GM23248 (cell line): ENCODE measurements around the gene TMEM115. TPM values are rescaled to one million over a fixed set of nuclear protein-coding genes. Genes with fewer than 3 reads are reported as not detected.

Experiments
- DNase-seq: peaks from one replicate; pipeline ENCODE4 v3.0.0-alpha.2; 2015
- H2AFZ ChIP-seq: fragments of 200-600 bp; sonication (generic); 2 replicates; pipeline ENCODE4 v1.6.1; 2016; ENCODE audit warnings: antibody characterized with exemption
- H3F3A ChIP-seq: fragments of 200-600 bp; sonication (generic); 2 replicates; pipeline ENCODE4 v1.6.1; 2016; ENCODE audit warnings: mild to moderate bottlenecking, antibody characterized with exemption, mixed run types; ENCODE audit not compliant: insufficient read depth
- H3K27ac ChIP-seq: fragments of 200-600 bp; sonication (generic); 2 replicates; pipeline ENCODE4 v1.5.1; 2016; ENCODE audit warnings: mild to moderate bottlenecking
- H3K27me3 ChIP-seq: fragments of 200-600 bp; sonication (generic); replicated peaks from 2 replicates; pipeline ENCODE4 v1.6.1; 2016; ENCODE audit warnings: mild to moderate bottlenecking; ENCODE audit not compliant: insufficient read depth
- H3K36me3 ChIP-seq: fragments of 200-600 bp; sonication (generic); 2 replicates; pipeline ENCODE4 v1.6.1; 2016; ENCODE audit warnings: low read depth, mild to moderate bottlenecking
- H3K4me1 ChIP-seq: fragments of 200-600 bp; sonication (generic); 2 replicates; pipeline ENCODE4 v1.6.1; 2016; ENCODE audit warnings: mild to moderate bottlenecking; ENCODE audit not compliant: insufficient read depth
- H3K4me2 ChIP-seq: fragments of 200-600 bp; sonication (generic); one replicate; pipeline ENCODE4 v1.6.1; 2016; ENCODE audit warnings: mild to moderate bottlenecking; ENCODE audit not compliant: unreplicated experiment
- H3K4me3 ChIP-seq: fragments of 200-600 bp; sonication (generic); 2 replicates; pipeline ENCODE4 v1.5.1; 2016; ENCODE audit warnings: mild to moderate bottlenecking
- H3K79me2 ChIP-seq: fragments of 200-600 bp; sonication (generic); 2 replicates; pipeline ENCODE4 v1.6.1; 2016; ENCODE audit warnings: mild to moderate bottlenecking; ENCODE audit not compliant: insufficient read depth
- H3K9ac ChIP-seq: fragments of 200-600 bp; sonication (generic); 2 replicates; pipeline ENCODE4 v1.6.1; 2016; ENCODE audit warnings: mild to moderate bottlenecking
- H3K9me2 ChIP-seq: fragments of 200-600 bp; sonication (generic); 2 replicates; pipeline ENCODE4 v1.6.1; 2016; ENCODE audit warnings: mixed run types, mild to moderate bottlenecking, moderate library complexity; ENCODE audit not compliant: insufficient read depth
- H3K9me3 ChIP-seq: fragments of 200-600 bp; sonication (generic); one replicate; pipeline ENCODE4 v1.6.1; 2017; ENCODE audit warnings: low read depth
- H4K20me1 ChIP-seq: fragments of 200-600 bp; sonication (generic); 2 replicates; pipeline ENCODE4 v1.6.0; 2016; ENCODE audit not compliant: insufficient read depth
- EZH2 ChIP-seq: fragments of 200-600 bp; sonication (generic); IDR thresholded peaks from 2 replicates; pipeline ENCODE4 v1.6.1; 2018; ENCODE audit warnings: antibody characterized with exemption, mild to moderate bottlenecking; ENCODE audit not compliant: insufficient read depth, poor library complexity, severe bottlenecking
- EZH2phosphoT487 ChIP-seq: fragments of 200-600 bp; sonication (generic); IDR thresholded peaks from 2 replicates; pipeline ENCODE4 v1.6.1; 2018; ENCODE audit warnings: antibody characterized with exemption, moderate library complexity, mild to moderate bottlenecking, low read depth; ENCODE audit not compliant: insufficient read depth
- WGBS, 2 experiments: methylation state at CpG; one replicate each; pipeline ENCODE4 v1.1.6; 2015 to 2017; ENCODE audit warnings: low lambda C conversion rate in 2 of 2, low coverage in 1 of 2; ENCODE audit errors: missing lambda C conversion rate in 2 of 2; 5-methylcytosine and 5-hydroxymethylcytosine counted together
- in situ Hi-C: fragments of 300-500 bp; cut with MboI; formaldehyde crosslinking; loops from 2 replicates; pipeline ENCODE4 v1.15.0; 2020
- polyA plus RNA-seq: library from polyadenylated mRNA; unstranded; fragments of >200 nt; fragmentation: Nextera tagmentation; extraction: Ambion mirVana; gene quantifications from 2 replicates; pipeline ENCODE4 v1.2.1, GENCODE V29; 2016
- total RNA-seq: library from RNA; depleted of rRNA; stranded (reverse); fragments of >200 nt; shearing (Covaris generic); gene quantifications from 2 replicates; pipeline ENCODE4 v1.2.3, GENCODE V29; 2014

TMEM115 gene
- total and polyA plus RNA-seq, 2 experiments from 2014 or later, result 73.1 to 95.4 TPM

DNA sequence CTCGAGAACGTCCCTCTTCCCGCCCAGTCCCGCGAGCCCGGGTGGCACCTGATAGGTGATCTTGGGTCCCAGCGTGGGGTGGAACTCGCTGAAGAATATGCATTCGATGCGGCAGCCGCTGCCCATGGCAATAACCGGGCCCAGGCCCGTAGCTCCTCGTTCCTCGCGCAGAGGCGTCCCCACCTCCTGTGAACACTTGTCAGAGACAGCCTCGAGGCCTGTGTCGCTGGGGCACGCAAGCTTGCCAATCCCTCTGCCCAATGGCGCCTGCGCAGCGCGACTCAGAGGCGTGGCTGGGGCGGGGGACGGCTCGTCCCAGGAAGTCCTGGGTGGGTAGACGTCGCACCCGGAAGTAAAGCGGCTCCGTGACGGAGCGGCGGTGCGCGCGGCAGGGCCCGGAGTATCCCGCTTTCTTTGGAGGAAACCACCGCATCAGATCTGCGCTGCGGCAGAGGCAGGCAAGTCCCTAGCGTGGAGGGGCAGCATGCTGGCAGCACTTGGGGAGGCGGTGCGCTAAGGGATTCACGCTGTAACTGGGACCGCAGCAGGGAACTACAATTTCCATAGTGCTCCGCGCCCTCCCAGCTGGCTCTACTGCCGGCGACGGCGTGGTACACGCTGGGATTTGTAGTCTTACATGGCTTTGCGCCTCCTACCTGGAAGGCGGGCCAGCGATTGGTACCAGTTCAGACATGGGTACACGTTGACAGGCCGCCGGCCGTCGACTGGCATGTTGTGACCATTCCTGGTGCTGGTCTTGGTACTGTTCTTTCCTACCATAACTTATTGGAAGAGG lies 8.6 kb downstream of the TMEM115 start, which contains the start of the genes CYB561D2 and NPRL2:
CYB561D2 (plus strand) TSS at position 336 of the 796 bp plus-strand sequence. CDS start 572 bp downstream, outside the sequence.
NPRL2 (minus strand) TSS at position 249 of the 796 bp plus-strand sequence; CDS start at position 126, 123 bp downstream.
- H4K20me1 ChIP-seq, result no peaks in the 10 kb centered on the region
- peak within 1 kb of the TSS; percentile 90 for H3K4me3 ChIP-seq
- peak within 1 kb of the TSS; percentile 67 for H3K27ac ChIP-seq
- peak; percentile 94 for DNase-seq
- no peaks in the 10 kb centered on the region for H3K9me3 ChIP-seq
- H3F3A ChIP-seq, result 0 out of 2 replicates have a peak, but pooled peaks cover 17% of the 10 kb centered on the region
- H3K36me3 ChIP-seq, result peaks cover 7% of the 10 kb centered on the region; the same call in 1 of the 2 replicates
- in situ Hi-C loops, result no loop called here
- peak within 1 kb of the TSS; percentile 82 for H3K9ac ChIP-seq
- WGBS, 2 experiments, result 1% methylated on average over 60 of the region's 64 CpGs
- H3K4me1 ChIP-seq, result peaks cover 23% of the 10 kb centered on the region
- H3K4me2 ChIP-seq, result peak within 1 kb of the TSS; percentile 98
- no peak for TF ChIP-seq EZH2phosphoT487
- TF ChIP-seq EZH2, result no peak
- H3K9me2 ChIP-seq, result no peaks in the 10 kb centered on the region
- H2AFZ ChIP-seq, result peak within 1 kb of the TSS; percentile 93
- H3K27me3 ChIP-seq, result no peaks in the 10 kb centered on the region
- peaks cover 62% of the 10 kb centered on the region for H3K79me2 ChIP-seq

DNA sequence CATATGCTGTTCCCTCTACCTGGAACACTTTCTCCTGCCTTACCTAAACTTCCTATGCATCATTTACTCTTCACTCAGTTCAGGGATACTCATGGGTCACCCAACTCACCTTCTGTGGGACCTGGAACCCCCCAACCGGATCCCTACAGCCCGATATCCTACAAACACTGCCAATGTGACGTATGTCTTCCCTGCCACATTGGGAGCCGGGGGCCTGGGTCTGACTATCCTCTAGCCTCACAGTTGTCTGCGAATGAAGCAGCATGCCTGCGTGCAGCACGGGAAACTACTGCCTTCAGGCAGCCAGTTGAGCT lies 9.2 kb downstream of the TMEM115 start:
- Histone ChIP-seq H3K79me2 (peaks cover 56% of the 10 kb centered on the region), H3K9me2 (no peaks in the 10 kb centered on the region), H4K20me1 (no peaks in the 10 kb centered on the region), H3K36me3 (peaks cover 7% of the 10 kb centered on the region; the same call in 1 of the 2 replicates), H2AFZ (peak overlapping the region; percentile 93), H3K27ac (peak overlapping the region; percentile 67), H3F3A (0 out of 2 replicates have a peak, but pooled peaks cover 17% of the 10 kb centered on the region), H3K27me3 (no peaks in the 10 kb centered on the region), H3K4me2 (peak overlapping the region; percentile 98), H3K9ac (peak overlapping the region; percentile 82), H3K4me3 (peak overlapping the region; percentile 90), H3K9me3 (no peaks in the 10 kb centered on the region), H3K4me1 (peaks cover 20% of the 10 kb centered on the region)
- no peak for DNase-seq
- in situ Hi-C loops, result no loop called here
- TF ChIP-seq EZH2phosphoT487 (no peak), EZH2 (no peak)
- 2% methylated on average over 7 of the region's 7 CpGs for WGBS, 2 experiments

DNA sequence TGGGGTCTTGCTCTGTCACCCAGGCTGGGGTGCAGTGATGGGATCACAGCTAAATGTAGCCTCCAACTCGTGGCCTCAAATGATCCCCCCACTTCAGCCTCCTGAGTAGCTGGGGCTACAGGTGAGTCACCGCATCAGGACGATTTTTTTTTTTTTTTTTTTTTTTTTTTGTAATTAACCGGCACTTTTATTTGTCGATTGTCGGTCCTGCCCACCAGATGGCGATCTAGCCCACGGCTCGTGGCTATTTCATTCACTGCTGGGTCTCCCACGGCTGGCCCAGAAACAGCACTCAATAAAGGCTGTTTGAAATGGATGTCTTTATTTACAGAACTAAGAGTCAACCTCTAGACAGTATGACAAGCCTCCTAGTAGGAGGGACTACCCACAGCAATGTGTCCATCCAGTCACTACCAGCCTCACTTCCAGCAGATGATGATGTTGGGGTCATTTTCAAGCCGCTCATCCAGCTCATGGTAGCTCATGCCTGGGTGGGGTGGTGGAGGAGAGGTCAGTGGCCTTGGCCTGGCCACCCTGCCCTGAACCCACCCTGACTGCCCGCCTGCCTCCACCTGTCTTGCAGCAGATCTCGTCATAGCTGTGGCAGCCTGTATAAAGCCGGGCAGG lies 12.0 kb downstream of the TMEM115 start:
- 25 to 26% methylated on average over 14 of the region's 14 CpGs for WGBS, 2 experiments
- peak; percentile 83 for DNase-seq
- H3K79me2 ChIP-seq, result peaks cover 29% of the 10 kb centered on the region
- TF ChIP-seq EZH2phosphoT487 (no peak), EZH2 (no peak)
- H3K9me2 ChIP-seq, result no peaks in the 10 kb centered on the region
- H3F3A ChIP-seq, result 0 out of 2 replicates have a peak, but pooled peaks cover 6% of the 10 kb centered on the region
- in situ Hi-C loops, result loop anchor here (10.0 kb wide), 1 partner anchor 188 kb away; no protein-coding TSS in a partner anchor
- no peak overlapping the region for H3K4me2 ChIP-seq
- no peaks in the 10 kb centered on the region for H4K20me1 ChIP-seq
- no peaks in the 10 kb centered on the region for H3K27me3 ChIP-seq
- peaks cover 20% of the 10 kb centered on the region for H3K4me1 ChIP-seq
- peak overlapping the region; percentile 49; the same call in 1 of the 2 replicates for H3K27ac ChIP-seq
- H3K4me3 ChIP-seq, result no peak overlapping the region
- no peaks in the 10 kb centered on the region for H3K36me3 ChIP-seq
- H3K9ac ChIP-seq, result no peak overlapping the region
- H3K9me3 ChIP-seq, result no peaks in the 10 kb centered on the region
- H2AFZ ChIP-seq, result no peak overlapping the region

DNA sequence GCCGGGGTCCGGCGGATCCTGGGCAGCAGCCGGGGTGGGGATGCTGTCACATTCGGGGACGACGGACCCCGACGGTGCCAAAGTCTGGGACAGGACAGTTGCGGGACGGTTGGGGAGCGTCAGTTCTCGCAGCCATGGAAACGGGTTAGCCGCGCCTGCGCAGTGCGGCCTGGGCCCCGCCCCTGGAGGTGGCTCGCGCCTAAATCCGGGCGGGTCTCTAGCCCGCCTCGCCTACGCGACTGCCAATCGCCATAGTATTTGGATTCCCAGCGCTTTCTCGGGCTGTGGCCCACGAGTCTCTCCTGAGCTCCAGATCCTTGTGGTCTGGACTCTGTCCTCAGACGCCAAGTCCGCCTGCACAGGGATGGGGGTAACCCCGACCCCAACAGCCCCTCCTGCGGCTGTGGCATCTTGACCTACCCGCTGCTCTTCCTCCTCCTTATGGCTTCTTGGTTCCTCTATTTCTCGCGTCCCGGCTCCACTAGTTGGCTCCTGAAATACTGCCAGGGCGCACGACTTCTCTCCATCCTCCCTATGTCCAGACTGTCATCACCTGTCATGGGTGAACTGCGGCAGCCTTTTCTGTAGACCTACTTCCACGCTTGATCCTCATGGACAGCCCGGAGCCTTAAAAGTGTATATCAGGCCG lies 13.6 kb downstream of the TMEM115 start, which contains the start of gene ZMYND10:
ZMYND10 (minus strand) TSS at position 147 of the 649 bp plus-strand sequence. CDS start 153 bp downstream, outside the sequence.
- Histone ChIP-seq H3K9me2 (no peaks in the 10 kb centered on the region), H3K36me3 (no peaks in the 10 kb centered on the region), H3K4me3 (peak within 1 kb of the TSS; percentile 76), H3K27me3 (no peaks in the 10 kb centered on the region), H4K20me1 (no peaks in the 10 kb centered on the region), H3K27ac (no peak within 1 kb of the TSS), H3K79me2 (peaks cover 16% of the 10 kb centered on the region), H3K4me2 (peak within 1 kb of the TSS; percentile 100), H3K9ac (peak within 1 kb of the TSS; percentile 55; the same call in 1 of the 2 replicates), H3K9me3 (no peaks in the 10 kb centered on the region), H3F3A (0 out of 2 replicates have a peak, but pooled peaks cover 6% of the 10 kb centered on the region), H2AFZ (peak within 1 kb of the TSS; percentile 83), H3K4me1 (peaks cover 11% of the 10 kb centered on the region; the same call in 1 of the 2 replicates)
- peak; percentile 81 for DNase-seq
- TF ChIP-seq EZH2, result no peak
- no peak for TF ChIP-seq EZH2phosphoT487
- 8% methylated on average over 39 to 45 of the region's 45 CpGs for WGBS, 2 experiments
- in situ Hi-C loops, result loop anchor here (10.0 kb wide), 1 partner anchor 189 kb away; no protein-coding TSS in a partner anchor
